NCI-H187 (cell line): Measurements from ENCODE around the gene MRPL58.
"Not testable (repeated sequence)": the region's sequence is repeated elsewhere in the genome, so short reads cannot be mapped to it uniquely, and the experiment has no call there.

ENCODE experiments used
- DNase-seq, 2 experiments: peaks; one replicate each; lab custom pipeline; 2025; lab: John Stamatoyannopoulos, UW

MRPL58 gene

DNA sequence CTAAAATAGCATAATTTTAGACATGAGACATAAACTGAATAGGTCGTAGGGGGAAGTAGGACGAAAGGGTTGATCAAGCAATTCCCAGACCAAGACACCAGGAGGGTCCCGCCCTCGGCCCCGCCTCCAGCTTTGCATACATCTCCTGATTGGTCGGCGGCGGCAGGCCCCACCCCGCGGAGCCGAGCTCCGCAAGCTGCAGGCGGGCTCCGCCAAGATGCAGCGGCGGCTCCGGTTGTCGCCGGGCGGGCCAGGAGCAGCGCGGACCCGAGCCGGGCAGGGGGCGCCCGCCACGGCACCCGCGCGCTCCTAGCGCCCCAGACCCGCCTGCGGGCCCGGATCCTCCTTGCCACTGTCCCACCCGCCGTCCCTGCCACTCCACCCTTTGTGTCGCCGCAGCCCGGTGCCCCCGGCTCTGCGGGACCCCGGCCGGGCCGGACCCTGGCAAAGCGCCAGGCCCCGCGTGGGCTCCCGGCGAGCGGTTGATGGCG lies 25.0 kb upstream of the MRPL58 start, which contains the start of gene CDR2L:
CDR2L (plus strand) TSS at position 215 of the 491 bp plus-strand sequence. CDS start 412 bp downstream, outside the sequence.
- peak; percentile 71 to 86 for DNase-seq

- DNase-seq = no peak
Observed at GRCh38 chr17:74987909-74988711, 24.4 kb upstream of the MRPL58 start.

DNA sequence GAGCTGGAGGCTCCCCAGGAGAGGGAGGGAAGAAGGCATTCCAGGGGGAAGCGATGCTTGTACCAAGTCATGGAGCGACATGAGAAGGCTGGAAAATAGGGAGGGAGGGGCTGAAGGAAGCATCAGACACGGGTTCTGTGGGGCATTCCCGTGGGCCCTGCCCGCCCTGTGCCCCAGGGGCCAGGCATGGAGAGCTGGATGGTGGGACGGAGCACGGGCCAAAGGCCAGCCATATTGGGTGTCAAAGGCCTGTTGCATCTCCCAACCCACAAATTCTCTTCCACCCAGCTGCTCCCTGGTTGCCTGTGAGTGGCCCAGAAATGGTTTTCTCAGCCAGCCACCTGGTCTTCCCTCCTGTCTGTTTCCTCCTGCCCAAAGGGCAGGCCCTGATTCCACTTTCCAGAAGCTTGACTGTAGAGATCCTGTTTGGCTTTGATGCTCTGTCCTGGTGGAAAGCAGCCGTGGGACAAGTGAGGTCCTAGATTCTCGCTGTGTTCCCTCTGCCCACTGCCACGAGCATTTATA lies 21.8 kb upstream of the MRPL58 start:
- no peak for DNase-seq

DNA sequence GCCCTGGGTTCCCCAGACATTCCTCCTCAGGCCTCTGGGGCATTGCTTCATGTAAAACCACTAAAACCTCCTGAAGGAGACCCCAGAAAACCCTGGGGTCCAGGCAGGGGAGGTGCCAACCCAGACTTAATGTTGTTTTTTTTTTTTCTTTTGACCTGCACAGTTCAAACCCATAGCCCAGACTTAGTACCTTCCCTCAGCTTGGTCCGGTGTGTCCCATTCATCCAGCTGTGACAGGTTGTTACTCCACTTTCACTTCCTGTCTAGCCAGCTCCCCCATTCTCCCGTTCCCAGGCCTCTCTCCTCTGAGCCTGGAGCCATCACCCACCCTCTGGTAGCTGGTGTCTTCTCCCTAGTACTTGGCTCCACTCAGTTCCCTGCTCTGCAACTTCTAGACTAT lies 20.2 kb upstream of the MRPL58 start:
- no peak for DNase-seq

GRCh38 chr17:74994440-74994839 lies 18.0 kb upstream of the MRPL58 start:
- no peak for DNase-seq

DNA sequence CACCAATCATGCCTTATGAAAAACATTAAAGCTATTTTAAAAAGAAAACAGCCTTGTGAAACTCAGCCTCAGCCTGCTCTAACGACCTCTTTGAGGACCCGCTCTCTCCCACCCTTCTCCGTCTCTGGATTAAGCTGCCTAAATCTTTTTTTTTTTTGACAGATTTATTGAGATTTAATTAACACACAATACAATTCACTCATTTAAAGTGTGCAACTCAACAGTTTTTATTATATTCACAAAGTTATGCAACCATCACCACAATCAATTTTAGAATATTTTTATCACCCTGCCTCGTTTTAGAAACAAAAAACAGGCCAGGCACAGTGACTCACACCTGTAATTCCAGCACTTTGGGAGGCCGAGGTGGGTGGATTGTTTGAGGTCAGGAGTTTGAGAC lies 16.6 kb upstream of the MRPL58 start:
- DNase-seq = no peak

- DNase-seq = no peak
Observed at GRCh38 chr17:74998783-74999182, 13.7 kb upstream of the MRPL58 start.

DNA sequence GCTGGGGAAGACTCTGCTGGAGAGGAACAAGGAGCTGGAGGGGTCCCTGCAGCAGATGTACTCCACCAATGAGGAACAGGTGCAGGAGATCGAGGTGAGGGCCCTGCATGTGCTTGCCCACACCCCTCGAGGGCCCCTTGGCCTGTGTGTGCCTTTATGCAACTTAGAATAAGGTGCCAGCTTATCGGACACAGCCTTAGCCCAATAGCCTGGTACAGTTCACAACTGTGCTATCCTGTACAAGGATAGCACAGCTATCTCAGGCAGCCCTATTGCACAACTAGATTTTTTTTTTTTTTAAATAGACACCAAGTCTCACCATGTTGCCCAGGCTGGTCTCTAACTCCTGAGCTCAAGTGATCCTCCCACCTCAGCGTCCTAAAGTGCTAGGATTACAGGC lies 12.9 kb upstream of the MRPL58 start:
- DNase-seq = no peak

DNA sequence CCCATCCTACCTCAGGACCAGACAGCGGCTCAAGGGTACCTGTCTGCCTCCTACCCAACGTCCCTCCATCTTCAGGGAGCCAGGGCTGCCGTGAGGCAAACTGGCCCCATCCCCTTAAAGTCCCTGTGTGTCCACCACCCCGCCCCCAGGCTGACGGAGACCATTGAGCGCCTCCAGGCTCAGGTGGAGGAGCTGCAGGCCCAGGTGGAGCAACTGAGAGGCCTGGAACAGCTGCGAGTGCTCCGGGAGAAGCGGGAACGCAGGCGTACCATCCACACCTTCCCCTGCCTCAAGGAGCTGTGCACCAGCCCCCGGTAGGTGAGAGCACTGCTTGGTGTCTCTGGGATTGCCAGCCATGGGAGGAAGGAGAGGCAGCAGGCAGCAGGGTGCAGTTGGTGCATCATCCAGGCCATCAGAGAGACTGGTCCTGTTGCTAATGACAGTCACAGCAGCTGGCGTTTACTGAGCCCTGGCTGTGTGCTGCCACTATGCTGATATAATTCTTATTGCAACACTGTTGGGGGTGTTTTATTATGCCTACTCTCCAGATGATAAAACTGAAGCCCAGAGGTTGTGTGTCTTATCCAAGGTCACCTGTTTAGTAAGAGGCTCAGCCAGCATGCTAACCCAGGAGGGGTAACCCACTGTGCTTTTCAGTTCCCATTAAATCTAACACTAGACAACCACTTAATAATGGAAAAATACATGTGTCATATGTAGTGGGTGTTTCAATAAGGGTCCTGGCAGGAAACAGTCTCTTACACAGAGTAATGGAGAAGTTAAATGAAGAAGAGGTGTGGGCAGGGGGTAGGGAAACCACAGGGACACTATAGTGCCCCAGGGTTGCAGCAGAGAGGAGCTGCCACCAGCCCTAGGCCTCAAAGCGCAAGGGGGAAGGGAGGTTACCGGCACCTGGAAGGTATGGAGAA lies 10.3 kb upstream of the MRPL58 start:
- no peak for DNase-seq

GRCh38 chr17:75003070-75003956 lies 9.2 kb upstream of the MRPL58 start:
- no peak for DNase-seq

- DNase-seq = no peak
Observed at GRCh38 chr17:75003957-75004355, 8.5 kb upstream of the MRPL58 start.

GRCh38 chr17:75004371-75004770 lies 8.1 kb upstream of the MRPL58 start:
- DNase-seq = no peak

- DNase-seq = no peak
Observed at GRCh38 chr17:75005291-75005690, 7.2 kb upstream of the MRPL58 start.

- not testable (repeated sequence) for DNase-seq
Observed at GRCh38 chr17:75006084-75006483, 6.4 kb upstream of the MRPL58 start.

- DNase-seq = no peak
Observed at GRCh38 chr17:75006653-75007052, 5.8 kb upstream of the MRPL58 start.

DNA sequence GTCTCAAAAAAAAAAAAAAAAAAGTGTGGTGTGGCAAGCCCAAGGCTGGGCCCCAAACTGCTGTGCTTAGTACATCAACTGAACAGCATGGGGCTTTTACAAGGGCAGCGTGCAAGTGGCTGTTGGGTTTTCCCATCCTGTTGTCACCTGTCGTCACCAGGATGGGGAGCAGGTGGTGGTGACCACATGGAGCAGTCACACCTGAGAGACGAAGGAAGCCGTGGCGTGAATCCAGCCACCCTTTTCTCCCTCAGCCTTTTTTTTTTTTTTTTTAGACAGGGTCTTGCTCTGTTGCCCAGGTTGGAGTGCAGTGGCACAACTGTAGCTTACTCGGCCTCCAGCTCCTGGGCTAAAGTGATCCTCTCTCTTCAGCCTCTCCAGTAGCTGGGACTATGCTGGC lies 4.1 kb upstream of the MRPL58 start:
- DNase-seq = no peak

- no peak for DNase-seq
Observed at GRCh38 chr17:75009139-75009724, 3.2 kb upstream of the MRPL58 start.

GRCh38 chr17:75010683-75011400 lies 1.6 kb upstream of the MRPL58 start:
- no peak for DNase-seq

GRCh38 chr17:75011401-75012095 lies 922 bp upstream of the MRPL58 start:
- DNase-seq = no peak

DNA sequence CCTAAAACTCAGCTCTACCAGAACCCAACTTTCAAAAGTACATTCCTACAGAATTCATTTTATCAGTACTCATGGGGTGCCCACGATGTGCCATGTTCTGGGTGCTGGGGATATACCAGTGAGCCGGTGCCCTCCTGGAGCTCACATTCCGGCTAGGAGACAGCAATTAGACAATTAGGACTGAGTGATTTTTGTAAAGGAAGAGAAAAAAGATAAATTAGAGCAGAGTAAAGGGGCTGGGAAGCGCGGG lies 449 bp upstream of the MRPL58 start:
- no peak for DNase-seq
